OCI-LY1 (cell line): ENCODE data around the gene ADAMTS18.

Source experiments
- H2AFZ ChIP-seq: fragments of 200-600 bp; sonication (generic), shearing (Covaris generic); 2 replicates; pipeline ENCODE4 v1.6.0; 2014; ENCODE audit warnings: antibody characterized with exemption, mild to moderate bottlenecking, low read length
- H3F3A ChIP-seq: fragments of 200-600 bp; sonication (generic), shearing (Covaris generic); 2 replicates; pipeline ENCODE4 v1.6.0; 2014; ENCODE audit warnings: mild to moderate bottlenecking, antibody characterized with exemption, low read length, moderate library complexity; ENCODE audit not compliant: insufficient read depth
- H3K27ac ChIP-seq: fragments of 200-600 bp; sonication (generic); 2 replicates; pipeline ENCODE4 v1.5.1; 2014; ENCODE audit warnings: low read length, mixed run types, mild to moderate bottlenecking, low read depth; ENCODE audit not compliant: poor library complexity, severe bottlenecking
- H3K27me3 ChIP-seq: fragments of 200-600 bp; sonication (generic); 2 replicates; pipeline ENCODE4 v1.6.0; 2014; ENCODE audit warnings: antibody characterized with exemption, mild to moderate bottlenecking, low read length, moderate library complexity; ENCODE audit not compliant: insufficient read depth
- H3K36me3 ChIP-seq: fragments of 200-600 bp; sonication (generic); 2 replicates; pipeline ENCODE4 v1.6.1; 2014; ENCODE audit warnings: mild to moderate bottlenecking, antibody characterized with exemption, low read length, moderate library complexity, mixed read lengths; ENCODE audit not compliant: insufficient read depth
- H3K4me1 ChIP-seq: fragments of 200-600 bp; sonication (generic); 2 replicates; pipeline ENCODE4 v1.5.1; 2014; ENCODE audit warnings: mild to moderate bottlenecking, low read length, moderate library complexity; ENCODE audit not compliant: insufficient read depth, severe bottlenecking
- H3K4me2 ChIP-seq: fragments of 200-600 bp; sonication (generic), shearing (Covaris generic); 2 replicates; pipeline ENCODE4 v1.6.1; 2014; ENCODE audit warnings: low read length
- H3K4me3 ChIP-seq: fragments of 200-600 bp; sonication (generic); 2 replicates; pipeline ENCODE4 v1.5.1; 2014; ENCODE audit warnings: low read length, low read depth, mild to moderate bottlenecking, mixed read lengths; ENCODE audit not compliant: poor library complexity, severe bottlenecking
- H3K79me2 ChIP-seq: fragments of 200-600 bp; shearing (Covaris generic); 2 replicates; pipeline ENCODE4 v1.6.1; 2016; ENCODE audit warnings: mixed run types, low read length, mixed read lengths; ENCODE audit not compliant: insufficient read depth
- H3K9ac ChIP-seq: fragments of 200-600 bp; sonication (generic), shearing (Covaris generic); 2 replicates; pipeline ENCODE4 v1.6.1; 2014; ENCODE audit warnings: mild to moderate bottlenecking, low read length, mixed read lengths
- H3K9me2 ChIP-seq: fragments of 200-600 bp; sonication (generic), shearing (Covaris generic); 2 replicates; pipeline ENCODE4 v1.6.1; 2014; ENCODE audit warnings: low read depth, mild to moderate bottlenecking, low read length, mixed read lengths
- H3K9me3 ChIP-seq: fragments of 200-600 bp; shearing (Covaris generic); 2 replicates; pipeline ENCODE4 v1.6.1; 2014; ENCODE audit warnings: low read length, mixed read lengths
- H4K20me1 ChIP-seq: fragments of 200-600 bp; sonication (generic), shearing (Covaris generic); 2 replicates; pipeline ENCODE4 v1.6.0; 2016; ENCODE audit warnings: mild to moderate bottlenecking, low read length; ENCODE audit not compliant: insufficient read depth
- EZH2 ChIP-seq: fragments of 200-600 bp; sonication (generic), shearing (Covaris generic); IDR thresholded peaks from 2 replicates; pipeline ENCODE4 v1.8.0; 2017; ENCODE audit warnings: borderline replicate concordance, mixed run types, mild to moderate bottlenecking, antibody characterized with exemption, low read length, moderate library complexity, mixed read lengths
- TF ChIP-seq, protein P1 (sequence below): fragments of 200-600 bp; sonication (generic), shearing (Covaris generic); IDR thresholded peaks from 2 replicates; pipeline ENCODE4 v1.5.1; 2017; ENCODE audit warnings: mild to moderate bottlenecking, antibody characterized with exemption, low read length, moderate library complexity, mixed read lengths

Gene ADAMTS18

DNA sequence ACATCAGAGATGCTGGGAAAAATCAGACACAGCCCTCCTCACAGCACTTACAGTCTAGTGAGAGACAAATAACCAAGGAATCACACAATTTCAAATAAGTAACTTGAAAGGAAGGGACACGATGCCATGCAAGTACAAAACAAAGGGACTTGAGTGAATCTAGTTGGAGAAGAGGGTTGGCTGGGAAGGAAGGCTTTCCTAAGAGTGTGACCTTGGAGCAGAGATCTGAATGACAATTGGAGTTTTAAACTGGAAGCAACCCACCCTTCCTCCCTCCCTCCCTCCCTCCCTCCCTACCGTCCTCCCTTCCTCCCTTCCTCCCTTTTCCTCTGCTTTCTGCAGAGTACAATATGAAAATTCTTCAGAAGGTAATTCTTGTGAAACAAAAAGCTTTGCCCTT lies 31.1 kb downstream of the ADAMTS18 start:
- Histone ChIP-seq H3K9me2 (no peaks in the 10 kb centered on the region), H3K36me3 (no peaks in the 10 kb centered on the region), H2AFZ (no peak overlapping the region), H3K4me1 (no peaks in the 10 kb centered on the region), H3K9ac (no peak overlapping the region), H3K27me3 (no peaks in the 10 kb centered on the region), H3K79me2 (no peaks in the 10 kb centered on the region), H3K27ac (no peak overlapping the region), H3K4me2 (no peak overlapping the region), H3F3A (no peaks in the 10 kb centered on the region), H4K20me1 (no peaks in the 10 kb centered on the region), H3K9me3 (no peaks in the 10 kb centered on the region), H3K4me3 (no peak overlapping the region)
- TF ChIP-seq, protein P1, sequence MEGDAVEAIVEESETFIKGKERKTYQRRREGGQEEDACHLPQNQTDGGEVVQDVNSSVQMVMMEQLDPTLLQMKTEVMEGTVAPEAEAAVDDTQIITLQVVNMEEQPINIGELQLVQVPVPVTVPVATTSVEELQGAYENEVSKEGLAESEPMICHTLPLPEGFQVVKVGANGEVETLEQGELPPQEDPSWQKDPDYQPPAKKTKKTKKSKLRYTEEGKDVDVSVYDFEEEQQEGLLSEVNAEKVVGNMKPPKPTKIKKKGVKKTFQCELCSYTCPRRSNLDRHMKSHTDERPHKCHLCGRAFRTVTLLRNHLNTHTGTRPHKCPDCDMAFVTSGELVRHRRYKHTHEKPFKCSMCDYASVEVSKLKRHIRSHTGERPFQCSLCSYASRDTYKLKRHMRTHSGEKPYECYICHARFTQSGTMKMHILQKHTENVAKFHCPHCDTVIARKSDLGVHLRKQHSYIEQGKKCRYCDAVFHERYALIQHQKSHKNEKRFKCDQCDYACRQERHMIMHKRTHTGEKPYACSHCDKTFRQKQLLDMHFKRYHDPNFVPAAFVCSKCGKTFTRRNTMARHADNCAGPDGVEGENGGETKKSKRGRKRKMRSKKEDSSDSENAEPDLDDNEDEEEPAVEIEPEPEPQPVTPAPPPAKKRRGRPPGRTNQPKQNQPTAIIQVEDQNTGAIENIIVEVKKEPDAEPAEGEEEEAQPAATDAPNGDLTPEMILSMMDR, result no peak
- TF ChIP-seq EZH2, result no peak

DNA sequence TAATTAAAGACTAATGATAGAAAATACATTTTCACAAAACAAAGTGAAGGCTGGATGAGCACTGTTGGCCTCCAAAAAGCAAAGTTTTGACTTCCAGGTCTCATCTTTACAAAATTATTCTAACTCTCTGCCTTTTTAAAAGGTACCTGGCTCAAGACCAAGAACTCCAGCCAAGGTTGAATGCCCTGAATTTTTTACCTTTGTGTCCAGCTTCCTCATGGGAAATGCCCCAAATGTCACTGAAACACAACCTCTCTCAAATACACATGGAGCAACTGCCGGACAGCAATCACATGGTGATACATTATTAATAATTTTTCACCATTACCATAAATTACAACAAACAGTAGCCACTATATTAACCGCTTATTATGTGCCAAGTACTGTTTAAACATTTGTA lies 32.2 kb downstream of the ADAMTS18 start:
- no peaks in the 10 kb centered on the region for H3F3A ChIP-seq
- no peaks in the 10 kb centered on the region for H3K9me2 ChIP-seq
- H3K36me3 ChIP-seq, result no peaks in the 10 kb centered on the region
- H3K27me3 ChIP-seq, result no peaks in the 10 kb centered on the region
- H3K9me3 ChIP-seq, result no peaks in the 10 kb centered on the region
- H2AFZ ChIP-seq, result no peak overlapping the region
- no peaks in the 10 kb centered on the region for H4K20me1 ChIP-seq
- H3K4me1 ChIP-seq, result no peaks in the 10 kb centered on the region
- H3K4me3 ChIP-seq, result no peak overlapping the region
- TF ChIP-seq EZH2, result no peak
- TF ChIP-seq, protein P1, result no peak
- no peak overlapping the region for H3K27ac ChIP-seq
- H3K79me2 ChIP-seq, result no peaks in the 10 kb centered on the region
- H3K4me2 ChIP-seq, result no peak overlapping the region
- no peak overlapping the region for H3K9ac ChIP-seq

DNA sequence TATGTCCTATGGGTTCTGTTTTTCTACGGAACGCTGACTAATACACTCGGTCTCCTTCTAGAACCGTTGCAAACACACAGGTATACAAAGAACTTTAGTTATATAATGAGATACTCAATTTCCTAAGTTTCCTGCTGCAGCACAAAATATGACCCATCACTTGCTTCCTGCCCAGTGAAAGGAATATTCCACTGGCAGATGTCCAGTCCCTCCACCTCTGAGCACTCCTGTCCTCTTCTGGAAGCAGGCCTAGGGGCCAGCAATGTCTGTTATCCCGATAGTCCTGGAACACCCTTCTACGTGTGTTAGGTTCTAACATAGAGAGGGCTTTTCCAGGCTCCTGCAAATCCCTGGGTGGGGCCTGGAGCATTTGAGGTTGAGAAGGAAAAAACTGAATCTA lies 32.7 kb downstream of the ADAMTS18 start:
- Histone ChIP-seq H3F3A (no peaks in the 10 kb centered on the region), H3K9me2 (no peaks in the 10 kb centered on the region), H4K20me1 (no peaks in the 10 kb centered on the region), H3K9me3 (no peaks in the 10 kb centered on the region), H3K9ac (no peak overlapping the region), H3K4me2 (no peak overlapping the region), H3K4me3 (no peak overlapping the region), H3K27ac (no peak overlapping the region), H3K36me3 (no peaks in the 10 kb centered on the region), H3K27me3 (no peaks in the 10 kb centered on the region), H3K79me2 (no peaks in the 10 kb centered on the region), H2AFZ (no peak overlapping the region), H3K4me1 (no peaks in the 10 kb centered on the region)
- TF ChIP-seq EZH2, result no peak

- H3K9ac ChIP-seq, result no peak overlapping the region
- no peaks in the 10 kb centered on the region for H3K4me1 ChIP-seq
- no peaks in the 10 kb centered on the region for H3K27me3 ChIP-seq
- no peaks in the 10 kb centered on the region for H3K79me2 ChIP-seq
- H2AFZ ChIP-seq, result no peak overlapping the region
- H3K36me3 ChIP-seq, result no peaks in the 10 kb centered on the region
- no peaks in the 10 kb centered on the region for H3F3A ChIP-seq
- no peaks in the 10 kb centered on the region for H3K9me2 ChIP-seq
- H3K9me3 ChIP-seq, result no peaks in the 10 kb centered on the region
- H3K4me2 ChIP-seq, result no peak overlapping the region
- no peak overlapping the region for H3K27ac ChIP-seq
- no peaks in the 10 kb centered on the region for H4K20me1 ChIP-seq
- H3K4me3 ChIP-seq, result no peak overlapping the region
- TF ChIP-seq EZH2, result no peak
- TF ChIP-seq, protein P1, result no peak
These were observed 35.3 kb downstream of the ADAMTS18 start for GRCh38 chr16:77399546-77399945.
